ENCODE data around the gene APEX2. TPM values are rescaled to one million over a fixed set of nuclear protein-coding genes. Genes with fewer than 3 reads are reported as not detected.

APEX2 gene
- total RNA-seq, 1 experiment from 2014 or later, result 28.5 TPM

DNA sequence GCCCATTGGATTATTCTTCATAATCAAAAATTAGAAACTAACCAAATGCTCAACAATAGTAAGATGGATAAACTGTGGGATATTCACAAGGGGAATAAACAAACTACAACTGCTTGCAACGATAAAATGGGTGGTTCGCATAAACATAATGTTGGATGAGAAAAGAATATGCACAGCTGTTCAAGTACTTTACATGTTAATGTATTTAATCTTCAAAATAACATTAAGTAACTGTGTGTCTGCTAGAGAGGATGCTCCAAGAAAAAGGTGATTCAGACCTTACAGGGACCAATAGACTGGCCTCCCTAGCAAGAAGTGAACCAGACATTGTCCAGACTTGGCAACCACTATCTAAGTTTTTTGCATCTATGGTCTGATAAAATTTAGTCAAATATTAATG lies 8.5 kb upstream of the APEX2 start:
- Mint-ChIP-seq H3K9me3 (peaks cover 52 to 58% of the 10 kb centered on the region in 2 experiments), H3K4me3 (no peak overlapping the region), H3K4me1 (no peaks in the 10 kb centered on the region), H3K27ac (no peak overlapping the region), H3K36me3 (ENCODE audit: insufficient read depth in 1 of 3, low read depth in 3 of 3) (0 out of 7 replicates have a peak, but pooled peaks cover 0 to 2% (median 0%) of the 10 kb centered on the region in 3 experiments), H3K27me3 (ENCODE audit: low read depth) (peaks cover 3% of the 10 kb centered on the region; the same call in 1 of the 2 replicates)
- no peak overlapping the region for H3K4me2 ChIP-seq (ENCODE audit: insufficient read depth, insufficient read length, low read length)
- no peak overlapping the region for H3K14ac ChIP-seq (ENCODE audit: insufficient read depth, low read length)
- peaks cover 32% of the 10 kb centered on the region for H3K9me3 ChIP-seq (ENCODE audit: control insufficient read depth, low read depth, low read length)
- H2AFZ ChIP-seq (ENCODE audit: low read length), result no peak overlapping the region
- no peak overlapping the region for H3K23ac ChIP-seq (ENCODE audit: insufficient read length, low read depth, low read length)
- H2BK120ac ChIP-seq (ENCODE audit: low read depth, low read length, poor library complexity, severe bottlenecking), result no peak overlapping the region
- no peaks in the 10 kb centered on the region for H4K20me1 ChIP-seq (ENCODE audit: control insufficient read depth, insufficient read depth, insufficient read length)
- no CpG with 5 or more reads among the region's 2 CpGs for WGBS (ENCODE audit: extremely low coverage, insufficient read length, low lambda C conversion rate)
- no peak overlapping the region for H4K8ac ChIP-seq (replicated peaks; ENCODE audit: insufficient read length, low read depth, low read length)
- H4K91ac ChIP-seq (ENCODE audit: insufficient read length, low read depth, low read length), result no peak overlapping the region
- H2BK12ac ChIP-seq (ENCODE audit: insufficient read length, low read depth, low read length), result no peak overlapping the region
- no peak overlapping the region for H2AK5ac ChIP-seq (ENCODE audit: insufficient read length, low read length)
- H3K18ac ChIP-seq (ENCODE audit: insufficient read length, low read depth, low read length), result no peak overlapping the region
- H3K27me3 ChIP-seq (ENCODE audit: insufficient read depth, low read length), result no peaks in the 10 kb centered on the region
- H3T11ph ChIP-seq (ENCODE audit: low read length), result no peak overlapping the region
- no peak overlapping the region for H3K27ac ChIP-seq (ENCODE audit: insufficient read length, low read depth, low read length)
- H3K4ac ChIP-seq (ENCODE audit: low read depth, low read length), result no peak overlapping the region
- H3K79me1 ChIP-seq (ENCODE audit: insufficient read depth, low read depth, low read length, poor library complexity, severe bottlenecking), result no peaks in the 10 kb centered on the region
- H3K23me2 ChIP-seq (ENCODE audit: insufficient read length, low read depth, low read length, poor library complexity, severe bottlenecking), result no peaks in the 10 kb centered on the region
- no peaks in the 10 kb centered on the region for H3K4me1 ChIP-seq (ENCODE audit: insufficient read depth, low read length)
- no peak overlapping the region for H4K5ac ChIP-seq (ENCODE audit: insufficient read length, low read depth, low read length)
- H3K79me2 ChIP-seq (ENCODE audit: insufficient read depth, low read length), result no peaks in the 10 kb centered on the region
- no peak for DNase-seq
- no peak overlapping the region for H2BK20ac ChIP-seq (ENCODE audit: low read depth, low read length, poor library complexity, severe bottlenecking)
- H2BK5ac ChIP-seq (ENCODE audit: insufficient read length, low read length), result no peak overlapping the region
- H3K56ac ChIP-seq (ENCODE audit: insufficient read length, low read depth, low read length), result no peak overlapping the region
- TF ChIP-seq, protein P1, sequence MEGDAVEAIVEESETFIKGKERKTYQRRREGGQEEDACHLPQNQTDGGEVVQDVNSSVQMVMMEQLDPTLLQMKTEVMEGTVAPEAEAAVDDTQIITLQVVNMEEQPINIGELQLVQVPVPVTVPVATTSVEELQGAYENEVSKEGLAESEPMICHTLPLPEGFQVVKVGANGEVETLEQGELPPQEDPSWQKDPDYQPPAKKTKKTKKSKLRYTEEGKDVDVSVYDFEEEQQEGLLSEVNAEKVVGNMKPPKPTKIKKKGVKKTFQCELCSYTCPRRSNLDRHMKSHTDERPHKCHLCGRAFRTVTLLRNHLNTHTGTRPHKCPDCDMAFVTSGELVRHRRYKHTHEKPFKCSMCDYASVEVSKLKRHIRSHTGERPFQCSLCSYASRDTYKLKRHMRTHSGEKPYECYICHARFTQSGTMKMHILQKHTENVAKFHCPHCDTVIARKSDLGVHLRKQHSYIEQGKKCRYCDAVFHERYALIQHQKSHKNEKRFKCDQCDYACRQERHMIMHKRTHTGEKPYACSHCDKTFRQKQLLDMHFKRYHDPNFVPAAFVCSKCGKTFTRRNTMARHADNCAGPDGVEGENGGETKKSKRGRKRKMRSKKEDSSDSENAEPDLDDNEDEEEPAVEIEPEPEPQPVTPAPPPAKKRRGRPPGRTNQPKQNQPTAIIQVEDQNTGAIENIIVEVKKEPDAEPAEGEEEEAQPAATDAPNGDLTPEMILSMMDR (conservative IDR thresholded peaks at IDR 0.05), result no peak
- H3K9ac ChIP-seq (ENCODE audit: extremely low read depth, insufficient read length, low read length), result no peak overlapping the region
- no peak overlapping the region for H2BK15ac ChIP-seq (ENCODE audit: low read depth, low read length)
